Measurements from ENCODE around the gene SGSM2.

Gene SGSM2

DNA sequence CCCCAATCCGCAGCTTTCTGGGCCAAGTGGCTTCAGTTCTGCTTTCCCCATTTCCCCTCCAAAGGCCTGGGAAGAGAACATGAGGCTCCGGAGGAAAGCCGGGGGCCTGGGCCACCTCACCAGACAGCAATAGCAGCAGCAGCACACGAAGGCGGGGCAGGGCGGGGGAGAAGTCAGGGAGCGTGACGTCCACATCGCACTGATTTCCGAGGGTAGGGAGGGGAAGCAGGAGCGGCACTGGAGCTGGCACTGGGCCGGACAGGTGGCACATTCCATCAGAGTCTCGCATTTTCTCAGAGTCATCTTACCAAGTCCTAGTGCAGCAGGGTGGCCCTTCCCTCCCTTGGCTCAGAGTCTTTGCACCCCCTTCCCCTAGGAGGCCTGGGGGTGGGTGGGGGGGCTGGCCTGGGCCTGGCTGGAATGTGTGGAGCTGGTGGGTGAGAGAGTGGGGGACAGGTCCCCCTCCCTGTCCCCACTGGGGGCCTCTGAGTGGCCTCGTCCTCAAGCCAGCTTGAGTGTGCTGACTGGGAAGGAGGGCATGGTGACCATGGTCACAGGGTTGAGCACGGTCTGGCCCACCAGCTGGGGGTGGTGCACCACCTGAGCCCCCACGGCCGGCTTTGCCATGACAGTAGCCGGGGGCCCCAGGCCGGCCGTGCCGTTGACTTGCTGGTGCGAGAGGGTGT, 49.2 kb downstream of the SGSM2 start:
- DNase-seq (ENCODE audit: low read depth in 2 of 3, low spot score in 1 of 3): no peak

DNA sequence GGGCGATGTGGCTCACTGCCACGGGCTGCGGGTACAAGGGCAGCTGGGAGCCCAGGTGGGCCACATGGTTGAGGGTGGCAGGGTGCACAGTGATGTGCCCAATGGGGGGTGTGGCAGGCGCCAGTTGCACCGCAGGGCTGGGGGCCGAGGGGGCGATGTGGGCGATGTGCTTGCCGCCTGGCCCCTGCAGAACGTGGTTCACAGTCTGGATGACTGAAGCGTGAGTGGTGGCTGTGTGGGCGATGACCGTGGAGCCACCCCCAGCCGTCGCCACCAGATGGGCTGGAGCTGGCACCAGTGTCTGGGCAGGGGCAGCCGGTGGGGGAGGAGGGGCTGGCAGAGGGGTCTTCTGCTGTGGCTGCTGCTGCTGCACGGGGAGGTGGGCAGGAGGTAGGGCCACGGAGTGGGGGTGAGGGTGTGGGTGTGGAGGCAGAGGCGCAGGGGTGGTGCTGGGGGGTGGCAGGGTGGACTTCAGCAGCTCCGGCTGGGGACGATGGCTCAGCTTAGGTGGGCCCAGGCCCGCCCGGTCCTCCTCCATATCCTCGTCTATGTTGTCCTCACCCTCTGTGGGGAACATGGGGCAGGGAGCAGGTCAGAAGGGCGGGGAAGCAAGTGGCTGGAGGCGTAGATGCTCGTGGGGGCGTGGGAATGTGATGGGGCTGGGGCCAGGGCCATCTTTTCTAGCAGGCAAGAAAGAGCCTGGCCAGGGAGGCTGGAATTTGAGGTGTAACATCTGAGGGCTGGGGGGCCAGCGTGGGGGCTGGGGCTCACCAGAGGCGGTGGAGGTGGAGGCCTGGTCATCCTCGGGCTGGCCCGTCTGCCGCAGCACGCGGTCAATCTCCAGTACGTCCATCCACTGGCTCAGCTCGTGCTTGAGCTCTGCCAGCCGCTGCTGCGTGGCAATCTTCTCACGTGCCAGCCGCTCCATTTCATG, 50.1 kb downstream of the SGSM2 start:
- DNase-seq (ENCODE audit: low read depth in 2 of 3, low spot score in 1 of 3): no peak

DNA sequence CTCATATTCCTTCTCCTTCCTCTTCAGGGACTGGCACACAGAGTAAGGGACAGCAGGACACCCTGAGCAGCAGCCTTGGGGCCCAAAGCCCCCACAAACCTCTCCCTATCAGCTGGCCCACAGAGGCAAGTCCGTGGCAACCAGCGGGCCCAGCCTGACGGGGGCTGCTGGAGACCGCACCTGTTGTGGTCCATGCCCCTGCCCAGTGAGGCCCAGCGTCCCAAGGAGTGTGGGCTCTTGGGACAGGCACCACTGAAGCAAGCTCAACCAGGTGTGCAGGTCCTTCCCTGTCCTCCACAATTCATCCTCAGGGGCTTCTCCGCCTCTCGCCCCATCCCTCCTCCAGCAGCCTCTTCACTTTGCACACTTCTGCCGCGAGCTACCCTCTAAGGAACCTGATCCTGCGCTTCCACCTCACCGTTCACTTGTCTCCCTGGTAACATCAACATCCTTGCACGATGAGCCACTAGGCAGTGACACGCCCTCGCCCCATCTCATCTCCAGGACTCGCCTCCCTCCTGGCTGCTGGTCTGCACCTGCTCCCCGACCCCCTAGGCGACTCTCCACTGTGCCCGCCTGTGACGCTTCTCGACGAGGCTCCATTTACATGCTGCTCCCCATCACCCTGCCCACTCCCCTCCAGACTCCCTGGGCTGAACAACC, 50.9 kb downstream of the SGSM2 start:
- DNase-seq (ENCODE audit: low read depth in 2 of 3, low spot score in 1 of 3): no peak

DNA sequence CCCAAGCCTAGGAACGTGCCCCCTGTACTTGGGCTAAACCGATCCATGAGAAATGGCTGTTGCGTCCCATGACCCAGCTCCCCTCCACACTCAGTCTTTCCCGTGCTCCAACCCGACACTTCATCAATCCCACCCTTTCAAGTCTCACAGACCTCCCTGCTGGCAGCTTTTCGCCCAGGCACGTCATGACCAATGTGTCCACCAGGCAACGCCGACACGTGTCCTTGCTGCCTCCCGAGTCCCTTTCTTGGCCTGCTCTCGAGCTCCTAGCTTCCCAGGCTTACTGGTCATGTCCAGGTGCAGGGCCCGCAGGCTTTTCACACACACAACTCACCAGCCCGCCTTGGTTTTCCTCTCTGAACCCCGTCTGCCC, 51.4 kb downstream of the SGSM2 start:
- DNase-seq (ENCODE audit: low read depth in 2 of 3, low spot score in 1 of 3): no peak

DNA sequence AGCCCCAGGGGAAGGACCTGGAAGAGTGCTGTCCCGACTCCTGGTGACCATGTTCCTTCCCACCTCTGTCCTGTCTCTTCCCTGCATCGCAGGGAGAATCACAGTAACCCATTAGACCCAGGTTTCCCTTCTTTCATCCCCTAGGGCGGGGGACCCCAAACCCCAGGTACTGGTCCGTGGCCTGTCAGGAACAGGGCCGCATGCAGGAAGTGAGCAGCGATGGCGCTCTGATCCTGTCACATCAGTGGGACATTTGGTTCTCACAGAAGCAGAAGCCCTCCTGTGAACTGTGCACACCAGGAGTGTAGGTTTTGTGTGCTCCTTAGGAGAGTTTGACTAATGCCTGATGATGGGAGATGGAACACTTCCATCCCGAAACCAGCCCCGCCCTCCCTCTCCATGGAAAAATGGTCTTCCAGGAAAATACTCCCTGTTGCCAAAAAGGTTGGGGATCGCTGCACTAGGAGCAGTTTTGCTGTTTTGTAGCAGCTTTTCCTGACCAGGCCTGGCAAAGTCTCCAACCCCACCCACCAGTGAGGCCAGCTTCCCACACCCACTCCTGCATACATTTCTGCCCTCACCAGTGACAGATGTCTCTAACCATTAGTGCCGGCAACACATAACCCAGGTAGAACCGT, 53.0 kb downstream of the SGSM2 start:
- DNase-seq (ENCODE audit: low read depth in 2 of 3, low spot score in 1 of 3): no peak

- no peak for DNase-seq (ENCODE audit: low read depth in 2 of 3, low spot score in 1 of 3)
These were observed 54.4 kb downstream of the SGSM2 start for GRCh38 chr17:2391597-2392251.

GRCh38 chr17:2392252-2393173, 55.2 kb downstream of the SGSM2 start:
- DNase-seq (ENCODE audit: low read depth in 2 of 3, low spot score in 1 of 3): peak; percentile 95 to 98 (median 96)

GRCh38 chr17:2393174-2393953, 56.1 kb downstream of the SGSM2 start:
- peak; percentile 70 to 89 (median 82) for DNase-seq (ENCODE audit: low read depth in 2 of 3, low spot score in 1 of 3)

- DNase-seq (ENCODE audit: low read depth in 2 of 3, low spot score in 1 of 3): peak in 1 of 3 donors; percentile 76
These were observed 56.9 kb downstream of the SGSM2 start for GRCh38 chr17:2393954-2394749.

DNA sequence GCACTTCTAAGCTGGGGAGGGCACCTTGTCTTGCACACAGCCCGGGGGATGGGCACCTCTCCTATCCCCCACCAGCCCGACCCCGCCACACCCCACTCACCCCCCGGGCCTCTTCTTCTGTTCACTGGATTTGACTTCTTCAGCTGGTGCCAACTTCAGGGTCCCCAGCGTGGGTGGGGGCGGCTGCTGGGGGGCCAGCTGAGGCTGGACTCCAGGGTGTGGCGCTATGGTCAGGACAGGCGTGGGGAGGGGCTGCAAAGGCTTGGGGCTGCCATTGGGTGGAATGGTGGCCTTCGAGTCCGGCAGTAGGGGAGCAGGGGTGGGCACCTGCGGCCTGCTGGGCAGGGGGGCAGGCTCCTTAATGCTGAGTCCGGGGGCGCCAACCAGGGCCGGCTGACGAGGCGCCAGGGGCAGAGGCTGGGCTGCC, 57.5 kb downstream of the SGSM2 start:
- no peak for DNase-seq (ENCODE audit: low read depth in 2 of 3, low spot score in 1 of 3)

DNA sequence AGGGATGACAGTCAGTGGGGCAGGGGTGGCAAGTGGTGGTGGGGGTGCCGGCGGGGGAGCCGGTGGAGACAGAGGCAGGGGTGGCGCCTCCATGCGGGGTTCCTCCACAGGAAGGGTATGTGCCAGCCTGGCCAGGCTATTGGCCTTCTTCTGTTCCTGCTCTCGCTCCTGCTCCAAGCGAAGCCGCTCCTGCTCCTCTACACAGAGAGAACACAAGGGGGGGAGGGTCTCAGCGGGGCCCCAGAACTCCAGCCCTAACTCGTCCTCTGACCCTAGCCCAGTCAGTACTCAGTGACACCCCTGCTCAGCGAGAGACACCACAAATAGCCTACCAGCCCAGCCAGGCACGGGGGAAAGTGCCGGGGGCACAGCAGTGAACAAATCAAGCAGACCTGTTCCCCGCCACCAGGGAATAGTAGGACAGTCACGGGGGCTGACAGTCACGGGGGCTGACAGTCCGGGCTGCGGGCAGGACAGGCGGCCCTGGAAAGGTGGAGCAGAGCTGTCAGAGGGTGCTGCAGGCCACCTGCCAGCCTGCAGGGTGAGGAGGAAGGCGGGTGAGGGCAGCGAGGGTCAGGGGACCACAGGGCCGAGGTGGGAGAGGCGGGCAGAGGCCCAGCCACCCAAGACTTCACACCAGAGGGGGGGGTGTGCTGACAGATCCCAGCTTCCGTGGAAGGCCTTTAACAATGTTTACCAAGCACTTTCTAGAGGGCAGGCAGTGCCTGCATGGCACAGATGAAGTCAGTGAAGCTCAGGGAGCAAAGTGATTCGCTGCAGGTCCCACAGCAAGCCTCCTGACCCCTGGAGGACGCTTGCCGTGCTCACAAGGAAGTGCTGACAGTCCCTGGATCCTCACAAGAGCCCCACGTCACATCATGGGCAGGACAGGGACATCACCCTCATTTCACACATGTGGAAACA, 58.2 kb downstream of the SGSM2 start:
- DNase-seq (ENCODE audit: low read depth in 2 of 3, low spot score in 1 of 3): no peak

DNA sequence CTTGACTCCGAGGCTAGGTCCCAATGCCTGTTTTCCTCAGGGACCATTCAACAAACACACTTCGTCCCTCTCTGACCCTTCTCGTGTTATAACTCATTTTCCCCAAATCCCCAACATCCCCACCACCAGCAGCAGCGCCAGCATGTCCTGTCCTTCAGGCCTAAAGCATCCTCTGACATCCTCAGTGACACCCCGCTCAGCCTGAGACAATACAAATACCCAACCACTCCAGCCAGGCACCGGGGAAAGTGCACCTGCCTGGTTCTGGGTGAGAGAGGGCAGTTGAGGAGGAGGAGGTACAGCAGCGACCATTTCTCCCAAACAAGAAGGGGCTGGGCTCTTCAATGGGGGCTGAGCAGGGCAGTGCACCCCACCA, 58.9 kb downstream of the SGSM2 start:
- no peak for DNase-seq (ENCODE audit: low read depth in 2 of 3, low spot score in 1 of 3)

GRCh38 chr17:2396568-2397246, 59.4 kb downstream of the SGSM2 start:
- peak in 2 of 3 donors; percentile 47 to 53 for DNase-seq (ENCODE audit: low read depth in 2 of 3, low spot score in 1 of 3)

GRCh38 chr17:2397247-2398171, 60.2 kb downstream of the SGSM2 start:
- DNase-seq (ENCODE audit: low read depth in 2 of 3, low spot score in 1 of 3): no peak

- DNase-seq (ENCODE audit: low read depth in 2 of 3, low spot score in 1 of 3): no peak
These were observed 60.9 kb downstream of the SGSM2 start for GRCh38 chr17:2398182-2398581.
